ENCODE results near the gene AMIGO3.

GRCh38 chr3:49705390-49705960, 14.0 kb downstream of the AMIGO3 start:
- no peak for TF ChIP-seq GATA1 (IDR thresholded peaks at IDR 0.05; ENCODE audit: low read depth, low read length)
- no peak for TF ChIP-seq POLR2A (IDR thresholded peaks at IDR 0.05; ENCODE audit: low read length)

Measured in erythroblast (primary cell).